Measurements from ENCODE around the gene DIAPH3. TPM values are rescaled to one million over a fixed set of nuclear protein-coding genes. Genes with fewer than 3 reads are reported as not detected.

DIAPH3 gene
- total RNA-seq, 4 donors from 2014 or later = 0.27 to 3.9 (median 2.1) TPM

DNA sequence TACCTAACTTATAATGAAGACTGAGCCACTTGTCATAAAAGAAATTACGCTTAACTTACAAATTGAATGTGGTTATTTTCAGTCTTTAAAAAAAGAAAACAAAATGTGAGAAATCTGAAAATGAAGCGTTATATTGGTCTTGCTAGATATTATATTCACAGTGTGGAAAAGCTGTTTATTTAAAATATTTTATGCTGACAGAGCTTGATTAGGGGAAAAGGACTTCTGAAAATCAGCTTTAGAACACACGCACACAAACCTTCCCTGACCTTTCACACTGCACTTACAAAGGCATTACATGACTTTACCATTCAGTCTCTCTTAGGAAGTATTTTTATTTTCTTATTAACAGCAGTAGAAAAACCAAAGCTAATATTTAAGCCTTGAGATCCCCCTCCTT, 461.5 kb downstream of the DIAPH3 start:
- no peak overlapping the region for H3K4me3 ChIP-seq (ENCODE audit: low read depth, poor library complexity, severe bottlenecking)
- TF ChIP-seq, protein P1, sequence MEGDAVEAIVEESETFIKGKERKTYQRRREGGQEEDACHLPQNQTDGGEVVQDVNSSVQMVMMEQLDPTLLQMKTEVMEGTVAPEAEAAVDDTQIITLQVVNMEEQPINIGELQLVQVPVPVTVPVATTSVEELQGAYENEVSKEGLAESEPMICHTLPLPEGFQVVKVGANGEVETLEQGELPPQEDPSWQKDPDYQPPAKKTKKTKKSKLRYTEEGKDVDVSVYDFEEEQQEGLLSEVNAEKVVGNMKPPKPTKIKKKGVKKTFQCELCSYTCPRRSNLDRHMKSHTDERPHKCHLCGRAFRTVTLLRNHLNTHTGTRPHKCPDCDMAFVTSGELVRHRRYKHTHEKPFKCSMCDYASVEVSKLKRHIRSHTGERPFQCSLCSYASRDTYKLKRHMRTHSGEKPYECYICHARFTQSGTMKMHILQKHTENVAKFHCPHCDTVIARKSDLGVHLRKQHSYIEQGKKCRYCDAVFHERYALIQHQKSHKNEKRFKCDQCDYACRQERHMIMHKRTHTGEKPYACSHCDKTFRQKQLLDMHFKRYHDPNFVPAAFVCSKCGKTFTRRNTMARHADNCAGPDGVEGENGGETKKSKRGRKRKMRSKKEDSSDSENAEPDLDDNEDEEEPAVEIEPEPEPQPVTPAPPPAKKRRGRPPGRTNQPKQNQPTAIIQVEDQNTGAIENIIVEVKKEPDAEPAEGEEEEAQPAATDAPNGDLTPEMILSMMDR (IDR thresholded peaks at IDR 0.05) = no peak
- no peak for TF ChIP-seq POLR2A (IDR thresholded peaks at IDR 0.05)
- DNase-seq (ENCODE audit: low spot score in 2 of 2) = no peak
- intact Hi-C loops (cut with DNase I; ENCODE audit: low total_unique reads) = no loop called here
- WGBS, 2 donors = 94 to 99% methylated on average over 3 of the region's 3 CpGs

DNA sequence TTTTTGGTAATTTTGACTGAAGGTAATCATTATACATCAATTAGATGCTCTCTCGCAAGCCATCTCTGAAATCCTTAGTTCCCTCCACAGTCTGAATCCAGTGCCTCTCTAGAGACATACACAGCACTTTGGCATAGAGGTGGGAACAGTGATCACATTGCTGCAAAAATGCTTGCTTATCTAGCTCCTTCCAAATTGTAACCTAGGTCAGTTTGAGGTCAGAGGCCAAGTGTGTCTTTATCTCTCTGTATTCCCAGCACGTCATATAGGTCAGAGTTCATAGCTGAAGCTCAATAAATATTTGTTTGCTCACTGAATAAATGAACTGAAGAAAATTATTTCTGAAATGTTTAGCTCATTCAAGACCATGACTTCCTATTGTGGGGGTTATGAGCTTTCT, 462.5 kb downstream of the DIAPH3 start:
- H3K4me3 ChIP-seq (ENCODE audit: low read depth, poor library complexity, severe bottlenecking) = no peak overlapping the region
- no peak for TF ChIP-seq POLR2A (IDR thresholded peaks at IDR 0.05)
- TF ChIP-seq, protein P1 (IDR thresholded peaks at IDR 0.05) = no peak
- intact Hi-C loops (cut with DNase I; ENCODE audit: low total_unique reads) = no loop called here
- 91 to 94% methylated on average over 2 of the region's 2 CpGs for WGBS, 2 donors
- no peak for DNase-seq (ENCODE audit: low spot score in 2 of 2)

DNA sequence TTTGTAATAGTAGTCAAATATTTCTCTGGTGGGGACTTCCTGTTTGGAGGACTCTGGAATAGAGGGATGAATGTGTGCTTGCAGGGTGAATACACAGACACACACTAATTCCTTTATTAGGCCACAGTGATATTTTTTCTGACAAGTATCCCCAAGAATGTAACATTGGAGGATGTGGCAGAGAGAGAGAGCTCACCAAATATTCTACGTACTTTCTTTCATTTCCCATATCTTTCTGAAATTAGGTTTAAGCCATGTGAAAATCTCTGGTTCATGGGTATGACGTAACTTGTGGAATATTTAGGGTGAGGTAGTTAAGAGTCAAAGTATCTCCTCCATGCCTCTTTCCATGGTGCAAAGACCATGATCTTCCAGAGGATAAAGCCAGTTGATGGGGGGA, 463.4 kb downstream of the DIAPH3 start:
- intact Hi-C loops (cut with DNase I; ENCODE audit: low total_unique reads) = no loop called here
- WGBS, 2 donors = 94 to 95% methylated on average over 2 of the region's 2 CpGs
- TF ChIP-seq POLR2A (IDR thresholded peaks at IDR 0.05) = no peak
- TF ChIP-seq, protein P1 (IDR thresholded peaks at IDR 0.05) = no peak
- no peak for DNase-seq (ENCODE audit: low spot score in 2 of 2)
- H3K4me3 ChIP-seq (ENCODE audit: low read depth, poor library complexity, severe bottlenecking) = no peak overlapping the region

DNA sequence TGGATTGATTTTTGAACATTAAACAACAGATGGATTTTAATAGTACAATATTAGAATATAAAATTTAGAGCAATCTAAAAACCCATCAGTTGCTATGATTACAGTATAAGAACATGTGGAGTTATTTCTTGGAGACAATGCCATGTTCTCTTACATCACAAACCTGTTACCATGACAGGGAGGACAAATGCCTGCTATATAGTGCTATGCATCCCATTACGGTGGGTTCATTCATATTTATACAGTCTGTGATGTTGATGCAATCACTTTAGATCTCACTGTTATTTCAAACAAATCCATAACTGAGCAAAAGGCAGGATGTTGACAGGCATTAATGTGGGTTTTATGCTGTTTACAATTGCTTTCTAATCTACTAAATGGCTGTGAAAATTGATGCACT, 467.5 kb downstream of the DIAPH3 start:
- intact Hi-C loops (cut with DNase I; ENCODE audit: low total_unique reads) = loop anchor here (5.0 kb wide), 1 partner anchor 1099 kb away; no protein-coding TSS in a partner anchor

DNA sequence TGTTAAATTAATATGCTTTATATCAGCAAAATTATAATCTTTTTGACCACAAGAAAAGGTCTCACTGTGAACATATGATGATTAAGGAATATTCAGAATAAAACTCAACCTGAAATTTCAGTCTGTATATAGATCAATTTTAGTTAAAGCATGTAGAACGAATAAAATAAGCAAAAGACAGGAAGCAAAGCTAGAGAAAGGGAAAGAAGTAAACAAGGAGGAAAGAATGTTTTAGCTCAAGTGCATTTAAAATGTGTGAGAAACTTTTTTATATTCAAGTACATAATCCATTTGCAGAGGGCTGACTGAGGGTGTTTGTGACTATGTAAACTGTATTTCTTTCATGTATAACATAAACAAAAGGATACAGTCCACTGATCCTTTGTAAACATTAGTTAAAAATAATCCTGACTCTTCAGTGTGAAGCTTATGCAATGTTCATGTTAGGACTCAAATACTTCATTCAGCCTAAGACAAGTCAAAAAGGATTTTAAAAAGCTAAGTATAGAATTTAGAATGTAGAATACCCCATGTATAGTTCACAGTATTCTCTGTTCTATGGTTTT, 472.1 kb downstream of the DIAPH3 start:
- no peak overlapping the region for H3K4me3 ChIP-seq (ENCODE audit: low read depth, poor library complexity, severe bottlenecking)
- TF ChIP-seq, protein P1 (IDR thresholded peaks at IDR 0.05) = no peak
- TF ChIP-seq POLR2A (IDR thresholded peaks at IDR 0.05) = no peak
- intact Hi-C loops (cut with DNase I; ENCODE audit: low total_unique reads) = no loop called here
- 68 to 76% methylated on average over 1 of the region's 1 CpG for WGBS, 2 donors
- DNase-seq (ENCODE audit: low spot score in 2 of 2) = no peak

More for the DNA sequence above, 467.5 kb downstream of the DIAPH3 start:
- no peak for TF ChIP-seq POLR2A (IDR thresholded peaks at IDR 0.05)
- TF ChIP-seq, protein P1 (IDR thresholded peaks at IDR 0.05) = no peak
- DNase-seq (ENCODE audit: low spot score in 2 of 2) = no peak
- 90 to 92% methylated on average over 1 of the region's 1 CpG for WGBS, 2 donors
- no peak overlapping the region for H3K4me3 ChIP-seq (ENCODE audit: low read depth, poor library complexity, severe bottlenecking)

Data from lower leg skin (tissue), 4 donors.